Measurements from ENCODE around the gene AGBL1. TPM values are rescaled to one million over a fixed set of nuclear protein-coding genes. Genes with fewer than 3 reads are reported as not detected.

The AGBL1 gene
- total RNA-seq, 2 donors from 2014 or later = not detected

DNA sequence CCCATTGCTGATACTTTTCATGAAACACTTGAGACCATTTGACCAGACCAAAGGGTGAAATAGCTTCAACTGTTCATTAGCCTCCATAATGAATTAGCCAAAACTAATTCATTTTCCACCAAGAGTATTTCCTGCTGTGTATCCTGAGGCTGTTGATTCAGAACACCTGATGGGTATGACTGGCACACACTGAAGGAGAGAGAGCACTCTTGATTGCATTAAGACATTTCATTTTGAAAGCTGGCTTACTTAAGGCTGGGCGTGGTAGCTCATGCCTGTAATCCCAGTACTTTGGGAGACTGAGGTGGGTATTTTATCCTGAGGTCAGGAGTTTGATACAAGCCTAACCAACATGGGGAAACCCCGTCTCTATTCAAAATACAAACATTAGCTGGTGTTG, 175.6 kb downstream of the AGBL1 start:
- Histone ChIP-seq H3K4me1 (no peaks in the 10 kb centered on the region), H3K4me3 (no peak overlapping the region), H3K27ac (no peak overlapping the region), H3K9me3 (no peaks in the 10 kb centered on the region), H3K36me3 (no peaks in the 10 kb centered on the region), H3K27me3 (no peaks in the 10 kb centered on the region)
- DNase-seq (ENCODE audit: low spot score) = no peak
- no peak for TF ChIP-seq CTCF (IDR thresholded peaks at IDR 0.05)

DNA sequence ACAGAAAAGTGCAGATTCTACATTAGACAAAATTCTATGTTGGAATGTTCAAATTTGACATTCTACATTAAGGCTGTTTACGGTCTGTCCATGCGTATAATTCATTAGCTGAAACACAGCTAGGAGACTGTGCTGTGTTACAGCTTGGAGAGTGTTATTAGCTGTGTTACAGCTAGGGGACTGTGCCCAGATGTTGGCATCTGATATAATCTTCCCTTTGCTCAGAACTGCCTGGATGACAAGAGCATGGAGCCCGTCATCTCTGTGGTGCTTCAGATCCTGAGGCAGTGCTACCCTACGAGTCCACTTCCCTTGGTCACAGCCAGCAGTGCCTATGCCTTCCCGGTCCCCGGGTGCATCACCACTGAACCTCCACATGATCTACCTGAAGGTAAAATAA, 177.0 kb downstream of the AGBL1 start:
- Histone ChIP-seq H3K36me3 (no peaks in the 10 kb centered on the region), H3K4me1 (no peaks in the 10 kb centered on the region), H3K27ac (no peak overlapping the region), H3K4me3 (no peak overlapping the region), H3K9me3 (no peaks in the 10 kb centered on the region), H3K27me3 (no peaks in the 10 kb centered on the region)
- no peak for DNase-seq (ENCODE audit: low spot score)
- TF ChIP-seq CTCF (IDR thresholded peaks at IDR 0.05) = no peak

DNA sequence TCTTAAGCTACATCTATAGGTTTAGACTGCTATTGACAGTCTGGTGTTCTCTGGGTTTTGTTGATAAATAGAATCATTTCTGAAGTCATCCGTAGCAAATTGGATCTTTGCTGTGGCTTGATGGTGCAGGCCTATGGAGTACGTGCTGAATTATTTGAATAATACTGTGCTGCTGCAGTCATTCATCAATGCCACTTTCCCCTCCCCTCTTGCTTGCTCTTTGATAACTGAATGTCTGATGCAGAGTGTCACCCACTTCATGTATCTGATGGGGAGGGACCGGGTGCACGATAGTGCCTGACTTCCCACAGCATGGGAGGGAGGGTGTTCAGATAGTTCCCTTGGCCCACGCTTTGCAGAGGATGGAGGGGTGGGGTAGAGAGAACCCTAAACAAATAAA, 179.9 kb downstream of the AGBL1 start:
- Histone ChIP-seq H3K36me3 (no peaks in the 10 kb centered on the region), H3K4me3 (no peak overlapping the region), H3K27ac (no peak overlapping the region), H3K27me3 (no peaks in the 10 kb centered on the region), H3K9me3 (no peaks in the 10 kb centered on the region), H3K4me1 (no peaks in the 10 kb centered on the region)
- DNase-seq (ENCODE audit: low spot score) = no peak
- TF ChIP-seq CTCF (IDR thresholded peaks at IDR 0.05) = no peak

- DNase-seq (ENCODE audit: low spot score) = no peak
- Histone ChIP-seq H3K4me3 (no peak overlapping the region), H3K27ac (no peak overlapping the region), H3K4me1 (no peaks in the 10 kb centered on the region), H3K27me3 (no peaks in the 10 kb centered on the region), H3K36me3 (no peaks in the 10 kb centered on the region), H3K9me3 (no peaks in the 10 kb centered on the region)
- no peak for TF ChIP-seq CTCF (IDR thresholded peaks at IDR 0.05)
These were observed 183.6 kb downstream of the AGBL1 start for GRCh38 chr15:86263230-86263629.

DNA sequence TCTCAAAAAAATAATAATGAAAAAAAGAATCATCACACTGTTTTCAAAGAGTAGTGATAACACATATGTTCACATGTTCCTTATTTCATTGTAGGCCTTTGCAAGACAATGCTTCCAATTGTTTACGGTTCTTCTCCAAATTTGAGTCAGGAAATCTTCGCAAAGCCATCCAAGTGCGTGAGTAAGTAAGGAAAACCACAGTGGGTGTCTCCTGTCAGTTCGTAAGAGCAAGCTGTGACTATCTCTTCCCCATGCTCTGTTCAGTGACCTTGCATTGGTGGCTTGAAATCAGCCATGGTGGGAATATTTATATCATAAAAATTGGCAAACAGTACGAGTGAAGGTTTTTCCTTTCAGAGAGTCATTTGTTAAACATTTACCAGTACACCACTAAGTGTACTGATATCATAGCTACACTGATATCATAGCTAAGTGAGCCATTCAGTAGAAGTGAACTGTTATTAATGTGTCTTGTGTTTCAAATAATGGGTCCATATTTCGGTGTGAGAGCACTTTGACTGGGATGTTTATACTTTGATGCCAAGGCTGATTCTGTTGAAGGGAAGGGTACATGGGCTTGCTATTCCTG, 187.3 kb downstream of the AGBL1 start:
- Histone ChIP-seq H3K27ac (no peak overlapping the region), H3K4me1 (no peaks in the 10 kb centered on the region), H3K4me3 (no peak overlapping the region), H3K27me3 (no peaks in the 10 kb centered on the region), H3K9me3 (no peaks in the 10 kb centered on the region), H3K36me3 (no peaks in the 10 kb centered on the region)
- DNase-seq (ENCODE audit: low spot score) = no peak
- TF ChIP-seq CTCF (IDR thresholded peaks at IDR 0.05) = no peak

GRCh38 chr15:86267892-86268291, 188.2 kb downstream of the AGBL1 start:
- Histone ChIP-seq H3K9me3 (no peaks in the 10 kb centered on the region), H3K4me1 (no peaks in the 10 kb centered on the region), H3K27ac (no peak overlapping the region), H3K27me3 (no peaks in the 10 kb centered on the region), H3K4me3 (no peak overlapping the region), H3K36me3 (no peaks in the 10 kb centered on the region)
- TF ChIP-seq CTCF (IDR thresholded peaks at IDR 0.05) = no peak
- no peak for DNase-seq (ENCODE audit: low spot score)

Data from right atrium auricular region (tissue), 2 donors.